ENCODE measurements around the gene FOXF1.

The FOXF1 gene

DNA sequence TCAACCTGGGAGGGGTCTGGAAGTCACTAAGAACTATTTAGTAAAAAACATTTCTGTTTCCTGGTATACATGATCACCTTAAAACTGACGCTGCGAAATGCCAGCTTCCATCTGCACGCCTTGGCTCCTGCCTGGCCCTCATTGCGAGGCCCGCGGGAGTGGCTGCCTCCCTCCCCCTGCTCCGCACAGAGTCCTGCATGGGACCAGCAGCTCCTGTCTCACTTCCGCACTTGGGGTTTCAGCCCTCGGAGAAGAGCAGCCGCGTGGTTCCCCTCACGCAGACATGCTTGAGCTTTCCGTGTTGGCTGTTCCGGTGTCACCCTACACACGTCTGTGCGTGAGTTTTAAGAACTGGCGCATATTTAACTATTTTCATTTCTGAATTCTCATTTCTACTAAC, 26.3 kb downstream of the FOXF1 start:
- DNase-seq, result no peak

DNA sequence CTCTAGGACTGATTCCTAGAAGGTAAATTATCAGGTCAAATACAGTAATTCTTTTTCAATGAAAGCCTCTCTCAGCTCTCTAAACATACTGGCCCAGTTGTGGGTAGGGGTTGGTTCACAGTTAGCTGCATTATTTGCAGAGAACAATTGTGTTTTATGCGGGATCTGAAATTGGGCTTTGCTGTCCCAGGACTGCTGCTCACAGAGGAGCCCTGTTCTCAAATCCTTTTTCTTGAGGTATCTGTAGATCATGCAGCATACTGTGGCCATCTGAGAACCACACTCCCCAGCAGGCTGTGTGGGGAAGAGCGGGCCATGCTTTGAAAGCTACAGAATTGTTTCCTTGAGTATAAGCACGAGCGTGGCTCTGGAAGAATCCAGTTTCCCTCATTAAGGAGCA, 27.2 kb downstream of the FOXF1 start:
- no peak for DNase-seq

DNA sequence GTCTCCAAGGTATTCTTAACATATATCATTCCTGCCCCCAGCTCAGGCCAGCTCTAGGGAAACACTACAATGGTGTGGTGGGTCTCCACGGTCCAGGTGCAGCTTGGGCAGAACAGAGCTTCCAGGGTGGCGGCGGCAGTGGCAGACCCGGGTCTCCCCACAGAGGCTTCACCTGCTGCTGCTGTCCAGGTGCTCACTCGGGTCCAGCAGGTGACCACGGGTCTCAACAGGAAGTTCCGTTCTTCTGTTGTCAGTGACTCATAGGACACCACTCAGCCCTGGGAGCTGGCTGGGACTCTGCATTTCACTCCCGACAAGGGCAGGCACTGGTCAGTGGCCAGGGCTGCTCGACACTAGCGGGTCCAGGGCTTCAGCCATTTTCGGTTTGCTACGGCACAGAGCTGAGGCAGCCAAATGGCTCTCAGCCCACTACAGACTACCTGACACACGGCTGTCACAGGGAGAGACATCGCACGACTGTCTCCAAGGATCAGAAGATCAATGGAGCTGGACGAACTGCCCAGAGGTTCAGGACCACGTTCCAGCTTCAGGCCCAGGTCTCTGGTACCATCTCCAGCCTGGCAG, 28.0 kb downstream of the FOXF1 start:
- no peak for DNase-seq

DNA sequence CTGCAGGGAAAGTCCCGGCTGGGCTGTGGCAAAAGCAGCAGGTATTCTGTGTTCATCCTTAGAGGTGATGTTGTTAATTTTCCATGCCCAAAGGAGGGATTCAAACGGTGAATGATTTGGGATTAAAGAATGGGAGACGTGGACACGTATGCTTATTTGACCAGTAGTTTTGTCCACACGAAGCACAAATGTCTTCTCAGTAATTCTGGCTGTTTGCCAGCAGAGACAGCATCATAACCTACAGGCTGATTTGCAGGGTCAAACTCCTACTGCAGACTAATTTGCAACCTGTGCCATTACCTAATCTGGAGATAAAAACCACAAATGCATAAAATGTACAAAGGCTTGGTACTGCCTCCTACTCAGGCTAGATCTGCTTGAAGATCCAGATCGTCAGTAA, 30.6 kb downstream of the FOXF1 start:
- DNase-seq, result no peak

DNA sequence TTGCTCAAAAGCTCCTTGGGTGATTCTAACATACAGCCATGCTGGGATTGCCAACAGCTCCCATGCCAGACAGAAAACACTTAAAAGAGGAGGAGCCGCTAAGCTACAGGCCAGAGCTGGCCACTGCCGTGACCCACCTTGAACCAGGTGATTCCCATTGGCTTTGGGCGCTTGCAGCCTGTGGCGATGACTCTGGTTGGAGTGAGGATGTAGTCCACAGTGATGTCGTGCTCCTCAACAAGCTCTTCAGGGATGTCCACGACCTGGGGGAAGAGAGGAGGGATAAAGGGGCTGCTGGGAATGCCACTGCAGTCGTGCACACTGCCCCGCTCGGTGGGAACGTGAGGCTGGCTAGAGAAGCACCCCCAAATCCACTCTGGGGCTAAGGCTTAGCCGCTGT, 31.2 kb downstream of the FOXF1 start:
- DNase-seq, result no peak

DNA sequence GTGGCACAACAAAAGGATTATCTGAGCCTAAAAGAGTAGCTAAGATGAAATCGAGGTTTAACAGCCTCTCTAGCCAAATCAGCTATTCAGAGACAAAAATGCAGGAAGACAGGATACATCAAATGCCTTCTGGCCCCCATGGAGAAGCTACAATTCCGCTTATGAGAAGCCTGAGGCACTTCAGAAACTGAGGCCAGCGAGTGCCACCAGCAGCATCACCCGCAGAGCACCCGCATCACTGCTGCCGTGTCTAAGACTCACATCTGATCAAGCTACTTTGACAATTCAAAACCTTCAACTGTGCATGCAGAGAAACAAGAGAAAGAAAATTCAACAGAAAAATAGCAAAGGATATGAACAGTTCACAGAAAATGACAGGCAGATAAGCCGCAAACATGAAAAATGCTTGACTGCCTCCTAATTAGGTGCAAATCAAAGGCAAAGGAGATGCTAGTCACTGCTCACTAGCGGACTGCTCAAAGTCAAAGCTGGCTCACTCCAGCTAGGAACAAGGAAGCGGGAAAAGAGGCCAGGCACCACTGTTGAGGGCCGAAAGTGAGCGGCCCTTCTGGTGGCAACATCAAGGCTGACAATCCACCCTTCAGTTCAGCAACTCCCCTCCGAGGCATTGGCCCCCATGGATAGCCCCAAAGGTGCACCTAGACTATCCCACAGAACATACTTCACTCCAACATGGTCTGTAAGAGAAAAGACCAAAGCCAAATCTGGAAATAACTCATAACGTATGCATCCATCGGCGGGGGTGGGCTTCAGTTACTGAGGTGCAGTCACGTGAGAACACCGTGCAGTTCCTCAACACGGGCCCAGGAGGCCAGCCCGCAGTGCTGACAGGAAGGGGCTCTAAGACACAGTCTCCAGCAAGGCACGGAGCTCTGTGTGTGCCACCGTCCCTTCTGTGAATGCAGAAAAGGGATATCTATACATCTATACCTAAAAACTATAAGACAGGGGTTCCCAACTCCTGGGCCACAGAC, 32.7 kb downstream of the FOXF1 start:
- DNase-seq, result no peak

DNA sequence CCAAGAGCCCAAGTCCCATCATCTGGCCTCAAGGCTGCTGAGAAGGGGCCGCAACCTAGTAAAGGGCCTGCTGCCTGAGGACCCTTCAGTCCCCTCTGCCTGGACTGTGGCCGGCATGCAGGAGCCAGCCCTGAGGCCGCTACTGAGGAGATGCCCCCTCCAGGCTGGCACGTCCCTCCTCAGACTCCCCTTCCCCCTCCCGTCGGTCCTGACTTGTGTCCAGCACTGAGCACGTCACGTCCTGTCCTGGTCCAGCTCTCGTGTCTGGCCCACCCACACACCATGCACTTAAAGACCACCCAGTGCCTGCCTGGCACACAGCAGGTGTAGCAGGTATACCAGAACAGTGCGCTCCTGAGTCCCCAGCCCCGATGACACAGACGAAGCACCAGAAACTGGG, 35.2 kb downstream of the FOXF1 start:
- DNase-seq, result no peak

DNA sequence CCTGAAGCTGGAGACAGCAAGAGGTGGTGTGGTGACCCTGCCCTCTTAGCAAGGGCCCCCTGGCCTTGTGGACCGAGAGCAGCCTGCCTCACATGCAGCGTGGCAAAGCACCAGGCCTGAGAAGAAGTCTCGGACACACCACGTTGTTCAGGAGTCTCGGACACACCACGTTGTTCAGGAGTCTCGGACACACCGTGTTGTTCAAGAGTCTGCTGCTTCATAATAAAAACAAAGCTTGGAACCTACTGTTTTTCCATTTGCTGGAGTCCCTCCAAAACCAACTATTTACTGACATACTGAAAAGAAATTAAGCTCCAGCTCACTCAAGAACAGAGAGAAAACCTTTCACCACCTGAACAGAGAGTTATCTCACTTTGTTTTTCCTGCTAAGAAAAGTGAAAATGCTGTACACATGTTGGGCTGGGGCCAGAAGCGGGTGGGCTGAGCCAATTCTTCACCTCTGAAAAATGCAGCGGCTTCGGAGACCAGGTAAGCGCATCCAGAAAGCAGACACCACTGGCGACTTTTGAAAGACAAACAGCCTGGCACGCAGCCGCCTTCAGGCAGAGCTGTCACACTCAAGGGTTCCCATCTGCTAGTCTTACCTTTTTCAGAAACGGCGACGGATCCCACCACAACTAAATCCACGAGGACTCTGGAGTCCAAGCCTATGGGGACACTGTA, 35.8 kb downstream of the FOXF1 start:
- no peak for DNase-seq

DNA sequence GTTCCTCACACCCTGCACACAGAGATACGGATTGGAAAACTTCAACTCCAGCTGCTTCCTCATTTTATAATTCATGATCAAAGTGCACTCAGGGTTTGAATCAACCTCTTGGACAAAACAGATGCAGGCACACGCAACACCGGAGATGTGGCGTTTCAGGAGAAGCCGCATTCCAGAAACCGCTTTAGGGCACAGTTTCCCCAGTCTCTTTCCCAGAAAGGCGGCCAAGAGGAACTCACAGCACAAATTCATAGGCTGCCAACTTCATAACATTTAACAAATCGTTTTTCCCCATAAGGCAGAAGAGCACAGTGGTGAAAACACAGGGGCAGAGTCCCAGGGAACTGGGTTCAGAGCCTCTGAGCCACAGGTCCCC, 36.3 kb downstream of the FOXF1 start:
- DNase-seq, result no peak

DNA sequence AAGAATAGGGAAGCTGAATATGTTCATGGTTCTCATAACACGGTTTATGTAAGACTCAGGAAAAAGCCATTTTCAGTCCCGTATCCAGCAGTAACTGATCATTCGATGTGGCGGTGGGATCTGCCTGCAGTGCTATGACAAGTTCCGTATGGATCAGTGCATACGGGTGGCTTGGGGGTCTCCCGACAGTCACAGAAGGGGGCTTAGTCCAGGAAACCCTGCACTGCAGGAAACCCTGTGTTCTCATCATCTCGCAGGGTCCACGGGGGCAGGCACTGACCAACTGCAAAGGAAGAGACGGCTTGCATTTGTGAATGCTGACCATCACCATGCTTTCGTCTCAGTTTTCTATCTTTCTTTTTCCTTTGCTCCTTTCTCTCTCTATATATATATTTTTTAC, 37.0 kb downstream of the FOXF1 start:
- DNase-seq, result no peak

DNA sequence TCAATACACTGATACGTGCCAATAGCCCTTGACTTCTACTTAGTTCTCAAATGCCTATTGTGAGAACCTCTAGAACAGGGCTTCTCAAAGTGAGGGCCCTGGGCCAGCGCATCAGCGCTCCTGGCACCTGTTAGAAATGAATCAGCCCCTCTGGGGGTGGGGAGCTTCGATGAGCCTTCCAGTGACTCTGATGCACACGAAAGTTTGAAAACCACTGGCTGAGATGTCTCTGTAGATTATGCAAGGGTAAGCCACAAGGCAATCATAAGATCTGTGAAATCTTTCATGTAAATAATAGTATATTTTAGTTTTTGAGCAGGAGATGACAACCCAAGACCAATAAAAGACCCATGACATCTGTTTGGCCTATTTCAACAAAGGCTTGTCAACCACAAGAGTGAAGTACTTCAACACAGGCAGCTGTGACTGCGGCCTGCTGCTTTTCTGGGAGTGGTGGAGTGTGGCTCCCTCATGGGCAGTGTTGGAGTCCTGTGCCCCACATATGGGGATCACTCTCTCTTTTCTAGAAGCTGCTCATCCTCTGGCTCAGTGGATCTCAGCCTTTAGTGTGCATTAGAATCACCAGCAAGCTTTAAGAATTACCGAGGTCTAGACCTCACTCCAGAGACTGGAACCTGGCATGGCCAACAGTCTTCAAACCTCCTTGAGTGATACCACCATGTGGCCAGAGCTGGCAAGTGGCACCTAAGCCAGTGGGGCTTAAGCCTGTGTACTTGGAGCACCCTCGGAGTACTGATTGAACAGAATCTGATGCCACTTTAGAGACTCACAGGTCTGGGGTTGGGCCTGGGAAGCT, 39.0 kb downstream of the FOXF1 start:
- no peak for DNase-seq

DNA sequence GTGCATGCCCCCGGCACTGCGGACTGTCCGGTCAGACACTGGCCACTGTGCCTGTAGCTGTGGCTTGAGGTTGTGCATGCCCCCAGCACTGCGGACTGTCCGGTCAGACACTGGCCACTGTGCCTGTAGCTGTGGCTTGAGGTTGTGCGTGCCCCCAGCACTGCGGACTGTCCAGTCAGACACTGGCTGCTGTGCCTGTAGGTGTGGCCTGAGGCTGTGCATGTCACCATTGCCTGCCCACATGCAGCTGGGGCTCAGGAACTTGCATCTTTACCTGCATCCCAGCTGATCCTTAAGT, 39.5 kb downstream of the FOXF1 start:
- DNase-seq, result no peak

DNA sequence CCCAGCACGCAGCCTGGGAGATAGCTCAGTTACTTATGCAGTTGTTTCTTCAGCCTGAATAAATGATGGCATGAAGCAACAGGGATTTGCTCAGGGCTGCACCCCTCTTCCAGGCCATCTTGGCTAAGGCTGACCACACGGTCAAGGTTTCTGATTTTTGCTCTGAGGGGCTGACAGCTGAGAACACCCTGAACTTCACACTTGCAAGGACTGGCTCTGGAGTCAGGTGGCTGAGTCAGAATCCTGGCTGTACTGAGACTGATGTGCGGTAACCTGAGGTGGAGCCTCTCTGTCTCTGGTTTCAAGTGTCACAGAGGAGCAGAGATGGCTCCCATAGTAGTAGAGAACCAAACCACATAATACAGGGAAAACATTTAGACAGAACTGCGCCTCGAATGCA, 40.0 kb downstream of the FOXF1 start:
- DNase-seq, result no peak

DNA sequence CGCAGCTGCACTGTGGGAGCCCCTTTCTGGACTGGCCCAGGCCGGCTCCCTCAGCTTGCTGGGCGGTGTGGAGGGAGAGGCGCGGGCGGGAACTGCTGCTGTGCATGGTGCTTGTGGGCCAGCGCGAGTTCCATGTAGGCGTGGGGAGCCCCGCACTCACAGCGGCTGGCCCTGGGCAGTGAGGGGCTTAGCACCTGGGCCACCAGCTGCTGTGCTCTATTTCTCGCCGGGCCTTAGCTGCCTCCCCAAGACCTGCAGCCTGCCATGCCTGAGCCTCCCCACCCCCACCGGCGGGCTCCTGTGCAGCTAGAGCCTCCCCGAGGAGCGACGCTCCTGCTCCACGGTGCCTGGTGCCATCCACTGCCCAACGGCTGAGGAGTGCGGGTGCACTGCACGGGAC, 43.0 kb downstream of the FOXF1 start:
- no peak for DNase-seq

DNA sequence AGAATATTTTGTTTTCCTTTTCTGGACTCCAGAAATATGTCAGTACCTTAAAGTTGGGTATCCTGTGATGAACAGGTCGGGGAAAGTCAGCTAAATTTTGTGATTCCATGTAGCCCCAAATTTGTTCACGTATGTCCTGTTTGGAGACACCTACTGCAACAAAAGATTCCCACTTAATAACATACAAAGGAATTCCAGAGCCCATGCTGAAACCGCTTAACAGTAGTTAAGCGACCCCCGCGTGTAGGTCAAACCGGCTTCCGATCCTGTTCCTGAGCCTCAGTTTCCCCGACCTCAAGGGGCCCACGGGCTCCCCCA, 44.2 kb downstream of the FOXF1 start:
- no peak for DNase-seq

DNA sequence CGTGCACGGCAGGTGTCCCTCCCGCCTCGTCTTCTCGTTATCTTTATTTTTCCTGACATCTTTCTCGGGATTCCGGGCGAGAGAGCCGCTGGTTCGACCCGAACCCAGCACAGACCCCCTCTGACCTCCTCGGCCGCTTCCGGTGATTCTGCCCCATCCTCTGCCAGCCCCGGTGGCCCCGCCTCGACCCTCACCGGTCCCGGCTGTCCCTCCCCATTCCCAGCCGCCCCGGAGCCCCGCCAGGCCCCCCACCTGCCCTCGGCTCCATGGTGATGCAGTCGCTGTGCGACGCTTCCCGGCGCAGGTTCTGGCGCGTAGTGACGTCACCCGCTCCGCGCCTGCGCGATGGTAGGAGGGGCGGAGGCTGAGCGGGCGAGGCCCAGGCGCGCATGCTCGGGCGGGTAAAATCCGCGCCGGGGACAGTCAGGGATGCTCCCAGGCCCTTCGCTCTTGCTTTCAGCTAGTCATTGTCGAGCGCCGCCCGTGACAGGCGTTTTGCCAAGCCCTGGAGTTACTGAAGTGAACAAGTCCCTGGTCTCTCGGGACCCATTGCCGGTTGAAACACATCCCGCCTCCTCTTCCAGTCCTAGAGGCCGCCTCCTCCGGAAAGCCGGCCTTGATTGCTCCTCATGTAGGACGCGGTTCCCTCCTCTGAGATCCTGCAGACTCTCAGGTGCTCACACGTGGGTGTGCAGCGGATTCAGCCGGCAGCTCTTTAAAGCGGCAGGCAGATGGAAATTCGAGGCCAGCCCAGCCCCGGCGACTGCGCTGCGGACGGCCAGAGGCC, 44.8 kb downstream of the FOXF1 start, which contains the start of gene MTHFSD:
MTHFSD (minus strand) TSS at position 319 of the 787 bp plus-strand sequence; CDS start at position 268, 51 bp downstream.
- DNase-seq, result peak; percentile 36

DNA sequence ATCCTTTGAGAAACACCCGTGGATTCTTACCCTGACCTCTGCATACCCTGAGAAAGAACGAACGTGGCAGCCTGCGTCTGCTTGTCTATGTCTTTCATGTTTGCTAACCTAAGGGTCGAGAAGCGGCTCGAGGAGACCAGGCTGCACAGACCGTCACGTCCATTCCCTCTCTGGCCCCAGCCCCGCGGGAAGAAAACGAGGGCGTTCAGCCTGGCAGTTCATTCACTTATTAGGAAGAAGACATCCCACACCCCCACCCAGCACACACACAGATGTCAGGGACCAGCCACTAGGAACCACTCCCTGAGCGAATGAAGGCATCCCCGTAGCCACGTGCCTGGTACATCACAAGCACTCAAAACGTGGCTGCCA, 45.4 kb downstream of the FOXF1 start:
- no peak for DNase-seq

DNA sequence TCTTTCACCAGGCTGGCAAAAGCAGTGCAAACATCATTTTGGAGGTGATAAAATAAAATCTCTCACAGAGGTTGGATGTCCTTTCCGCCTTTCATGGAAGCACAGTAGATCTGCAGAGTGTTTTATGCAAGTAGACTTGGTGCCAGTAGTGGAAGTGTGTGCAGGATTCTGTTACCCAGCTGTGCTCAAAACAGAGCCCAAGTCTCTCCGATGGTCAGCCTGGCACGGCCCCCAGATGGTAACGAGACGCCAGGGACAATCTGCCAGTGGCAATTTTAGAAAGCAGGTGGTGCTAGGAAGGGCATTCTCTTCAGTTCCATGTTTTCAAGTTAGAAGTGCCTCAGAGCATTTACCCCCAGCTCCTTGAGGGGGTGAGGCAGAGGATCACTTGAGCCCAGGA, 46.2 kb downstream of the FOXF1 start:
- no peak for DNase-seq

DNA sequence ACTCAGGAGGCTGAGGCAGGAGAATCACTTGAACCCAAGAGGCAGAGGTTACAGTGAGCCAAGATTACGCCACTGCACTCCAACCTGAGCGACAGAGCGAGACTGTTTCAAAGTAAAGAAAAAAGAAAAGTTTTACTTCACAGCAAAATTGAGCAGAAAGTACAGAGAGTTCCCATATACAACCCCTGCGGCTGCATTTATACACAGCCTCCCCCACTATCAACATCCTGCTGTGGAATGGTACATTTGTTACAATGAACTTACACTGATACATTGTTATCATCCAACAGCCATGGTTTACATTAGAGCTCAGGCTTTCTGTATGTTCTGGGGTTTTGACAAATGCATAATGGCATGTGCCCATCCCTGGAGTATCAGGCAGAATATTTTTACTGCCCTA, 47.3 kb downstream of the FOXF1 start:
- DNase-seq, result no peak

DNA sequence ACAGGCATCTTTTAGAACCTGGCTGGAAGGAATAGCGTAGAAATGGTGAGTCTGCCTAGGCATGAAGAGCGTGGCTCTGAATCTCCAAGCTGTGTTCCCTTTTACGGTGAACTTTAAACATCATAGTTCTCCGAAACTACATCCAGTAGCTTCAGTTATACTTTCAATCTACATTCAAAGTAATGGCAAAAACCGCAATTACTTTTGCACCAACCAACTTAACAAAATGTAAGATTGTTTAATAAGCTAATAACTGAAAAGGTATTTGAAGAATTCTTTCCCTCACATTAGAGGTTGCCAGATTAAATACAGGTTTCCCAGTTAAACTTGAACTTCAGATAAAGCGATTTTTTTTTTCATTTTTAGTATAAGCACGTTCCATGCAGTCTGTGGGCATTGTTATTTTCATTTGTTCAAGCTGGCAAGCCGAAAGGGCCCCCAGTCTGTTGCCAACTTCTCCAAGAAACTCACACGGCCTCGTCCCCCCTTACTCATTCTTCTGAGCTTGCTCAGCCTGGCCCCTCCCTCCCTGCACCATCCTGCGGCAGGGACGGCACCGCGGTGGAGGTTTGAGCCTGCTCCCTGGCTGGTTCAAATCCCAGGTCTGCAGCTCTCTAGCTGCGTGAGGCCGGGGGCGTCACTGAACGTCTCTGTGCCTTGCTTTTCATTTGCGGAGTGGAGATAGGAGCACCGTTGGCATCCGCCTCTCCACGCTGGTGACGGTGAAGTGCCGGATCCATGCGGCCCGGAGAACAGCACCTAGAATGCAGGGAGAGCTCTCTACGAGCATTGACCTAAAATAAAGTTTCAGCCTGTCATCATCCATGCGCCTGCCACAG, 48.2 kb downstream of the FOXF1 start:
- DNase-seq, result no peak

DNA sequence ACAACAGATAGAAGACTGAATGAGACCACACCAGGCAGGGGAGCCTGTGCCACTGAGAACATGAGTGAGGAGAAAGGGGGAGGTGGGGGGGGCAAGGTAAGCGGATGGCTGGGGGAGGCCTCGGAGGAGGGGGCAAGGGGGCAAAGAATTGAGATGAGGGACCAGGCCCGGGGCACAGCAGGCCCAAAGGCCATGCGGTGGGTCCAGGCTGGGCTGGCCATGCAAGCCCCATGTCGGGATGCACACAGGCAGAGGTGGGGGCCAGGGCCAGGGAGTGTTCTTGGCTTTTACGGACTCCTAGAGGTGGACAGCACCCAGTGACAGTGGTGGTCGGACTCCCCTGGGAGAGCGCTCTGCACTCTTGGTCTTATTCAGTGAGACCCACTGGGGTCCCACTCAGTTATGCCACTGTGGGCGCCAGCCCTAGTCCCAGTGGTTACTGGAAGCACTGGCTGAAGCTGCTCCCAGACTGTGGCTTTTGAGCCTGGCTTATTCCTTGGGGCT, 49.5 kb downstream of the FOXF1 start:
- no peak for DNase-seq
